HCT116 (cell line): ENCODE results near the gene POU2AF2. TPM values are rescaled to one million over a fixed set of nuclear protein-coding genes. Genes with fewer than 3 reads are reported as not detected.

Experiments
- ATAC-seq: fragments of 200-7000 bp; cut with Tn5 transposase; 2 replicates; pipeline ENCODE4 v1.9.1; 2020; ENCODE audit warnings: mild to moderate bottlenecking, moderate library complexity
- BruUV-seq: library from RNA; stranded (reverse); fragments of 400-500 nt; replicated peaks from 2 replicates; lab custom pipeline; 2021; lab: Mats Ljungman, UMichigan
- CTCF ChIA-PET: fragments of 300-600 bp; sonication (Branson Sonifier 250); formaldehyde crosslinking; loops from one replicate; lab custom pipeline; 2021; ENCODE audit warnings: antibody characterized with exemption; lab: Charles Lee
- POLR2A ChIA-PET: fragments of 300-600, 350-600 bp; sonication (Branson Sonifier 250); formaldehyde crosslinking; loops from one replicate; lab custom pipeline; 2021; ENCODE audit warnings: antibody characterized with exemption; lab: Charles Lee
- RAD21 ChIA-PET, 2 experiments: fragments of 300-600 bp; sonication (Branson Sonifier 250); formaldehyde crosslinking; loops; one replicate each; lab custom pipeline; 2023; ENCODE audit warnings: low total read pairs in 2 of 2; ENCODE audit not compliant: uncharacterized antibody in 2 of 2, unreplicated experiment in 2 of 2, low non-redundant PET in 1 of 2; lab: Charles Lee
- DNase-seq: peaks from one replicate; pipeline ENCODE4 v3.0.0-alpha.2; 2010; ENCODE audit warnings: low read depth, low spot score
- H2AFZ ChIP-seq: fragments of 200-600 bp; shearing (Covaris generic), sonication (generic); 2 replicates; pipeline ENCODE4 v1.6.1; 2017; ENCODE audit warnings: low read depth, mixed run types, mixed read lengths, antibody characterized with exemption, low read length; ENCODE audit not compliant: poor library complexity, severe bottlenecking
- H3K27ac ChIP-seq: 2 replicates; pipeline ENCODE4 v1.5.1; 2012; ENCODE audit warnings: low read depth, low read length
- H3K27me3 ChIP-seq: fragments of 200-600 bp; sonication (generic); 2 replicates; pipeline ENCODE4 v1.6.1; 2016; ENCODE audit warnings: mixed run types, low read length, mixed read lengths; ENCODE audit not compliant: insufficient read depth
- H3K36me3 ChIP-seq, 2 experiments: fragments of 200-500 bp in 1 of 2; fragments of 200-600 bp in 1 of 2; sonication (Bioruptor generic) in 1 of 2; sonication (generic) in 1 of 2; 2 replicates each; pipeline versions ENCODE4 v1.5.1 to v1.6.1; 2014 to 2016; ENCODE audit warnings: low read length in 2 of 2, inconsistent platforms in 1 of 2, mixed read lengths in 1 of 2, mixed run types in 1 of 2; ENCODE audit not compliant: insufficient read depth in 2 of 2, control insufficient read depth in 1 of 2
- H3K4me1 ChIP-seq, 2 experiments: fragments of 200-600 bp in 1 of 2; sonication (generic) in 1 of 2; 2 replicates each; pipeline versions ENCODE4 v1.5.1 to v1.6.1; 2012 to 2017; ENCODE audit warnings: low read length in 2 of 2, inconsistent platforms in 1 of 2, mild to moderate bottlenecking in 1 of 2, mixed read lengths in 1 of 2, mixed run types in 1 of 2, moderate library complexity in 1 of 2; ENCODE audit not compliant: insufficient read depth in 2 of 2, control insufficient read depth in 1 of 2
- H3K4me2 ChIP-seq: fragments of 200-600 bp; sonication (generic); 2 replicates; pipeline ENCODE4 v1.6.1; 2017; ENCODE audit warnings: mixed run types, low read length, mixed read lengths
- H3K4me3 ChIP-seq, 2 experiments: fragments of 200-600 bp in 1 of 2; sonication (generic) in 1 of 2; replicated peaks in 1 of 2; 2 replicates each; pipeline ENCODE4 v1.5.1; 2011 to 2016; ENCODE audit warnings: low read length in 2 of 2, control low read depth in 1 of 2, low read depth in 1 of 2, mild to moderate bottlenecking in 1 of 2, mixed read lengths in 1 of 2, mixed run types in 1 of 2
- H3K79me2 ChIP-seq: fragments of 200-600 bp; sonication (generic); 2 replicates; pipeline ENCODE4 v1.6.1; 2017; ENCODE audit warnings: mild to moderate bottlenecking, mixed run types, low read length, moderate library complexity, mixed read lengths; ENCODE audit not compliant: insufficient read depth
- H3K9ac ChIP-seq: fragments of 200-600 bp; sonication (generic); 2 replicates; pipeline ENCODE4 v1.6.1; 2016; ENCODE audit warnings: low read length, mixed read lengths
- H3K9me2 ChIP-seq: fragments of 200-600 bp; sonication (generic), shearing (Covaris generic); 2 replicates; pipeline ENCODE4 v1.6.1; 2017; ENCODE audit warnings: mixed run types, mild to moderate bottlenecking, moderate library complexity; ENCODE audit not compliant: insufficient read depth
- H3K9me3 ChIP-seq, 2 experiments: fragments of 200-500 bp in 1 of 2; fragments of 200-600 bp in 1 of 2; sonication (Bioruptor generic) in 1 of 2; sonication (generic) in 1 of 2; 2 replicates each; pipeline ENCODE4 v1.6.1; 2014 to 2017; ENCODE audit warnings: low read length in 2 of 2, mixed read lengths in 2 of 2, inconsistent platforms in 1 of 2, low read depth in 1 of 2, mild to moderate bottlenecking in 1 of 2, mixed run types in 1 of 2, moderate library complexity in 1 of 2; ENCODE audit not compliant: control insufficient read depth in 1 of 2, insufficient read depth in 1 of 2
- H4K20me1 ChIP-seq: fragments of 200-600 bp; sonication (generic), shearing (Covaris generic); 2 replicates; pipeline ENCODE4 v1.6.1; 2017; ENCODE audit warnings: mixed run types, mild to moderate bottlenecking, moderate library complexity; ENCODE audit not compliant: insufficient read depth
- ATF3 ChIP-seq: IDR thresholded peaks from 2 replicates; pipeline ENCODE4 v1.6.1; 2012
- CBX3 ChIP-seq: IDR thresholded peaks from 2 replicates; pipeline ENCODE4 v1.6.1; 2012; ENCODE audit warnings: low read depth
- ELF1 ChIP-seq: IDR thresholded peaks from 2 replicates; pipeline ENCODE4 v1.6.1; 2012; ENCODE audit warnings: low read depth, borderline replicate concordance
- EZH2 ChIP-seq: fragments of 200-600 bp; sonication (generic); IDR thresholded peaks from 2 replicates; pipeline ENCODE4 v1.6.1; 2017; ENCODE audit warnings: antibody characterized with exemption, mixed run types
- EZH2phosphoT487 ChIP-seq: fragments of 200-600 bp; IDR thresholded peaks from 2 replicates; pipeline ENCODE4 v1.6.1; 2018; ENCODE audit warnings: antibody characterized with exemption, borderline replicate concordance
- FOSL1 ChIP-seq: IDR thresholded peaks from 2 replicates; pipeline ENCODE4 v1.6.1; 2012; ENCODE audit warnings: low read depth
- JUND ChIP-seq: IDR thresholded peaks from 2 replicates; pipeline ENCODE4 v1.6.1; 2012
- POLR2A ChIP-seq: IDR thresholded peaks from 2 replicates; pipeline ENCODE4 v1.7.0; 2011; ENCODE audit warnings: borderline replicate concordance; ENCODE audit not compliant: insufficient read depth, insufficient read length; ENCODE audit errors: extremely low read depth
- POLR2AphosphoS5 ChIP-seq: IDR thresholded peaks from 2 replicates; pipeline ENCODE4 v1.6.1; 2011; ENCODE audit warnings: mild to moderate bottlenecking, low read depth, low read length, moderate library complexity
- RAD21 ChIP-seq: IDR thresholded peaks from 2 replicates; pipeline ENCODE4 v1.6.1; 2012; ENCODE audit warnings: low read depth, mild to moderate bottlenecking
- SIN3A ChIP-seq: IDR thresholded peaks from 2 replicates; pipeline ENCODE4 v1.6.1; 2012; ENCODE audit warnings: low read depth
- SP1 ChIP-seq: IDR thresholded peaks from 2 replicates; pipeline ENCODE4 v1.6.1; 2012; ENCODE audit warnings: low read depth
- TCF7L2 ChIP-seq: IDR thresholded peaks from 2 replicates; pipeline ENCODE4 v1.7.0; 2011; ENCODE audit warnings: borderline replicate concordance, inconsistent platforms; ENCODE audit not compliant: insufficient read depth, insufficient read length; ENCODE audit errors: extremely low read depth
- YY1 ChIP-seq: IDR thresholded peaks from 2 replicates; pipeline ENCODE4 v1.6.1; 2011; ENCODE audit warnings: low read length, low read depth, moderate library complexity, mild to moderate bottlenecking; ENCODE audit not compliant: insufficient replicate concordance; ENCODE audit errors: extremely low read depth
- ZBTB33 ChIP-seq: IDR thresholded peaks from 2 replicates; pipeline ENCODE4 v1.6.1; 2011; ENCODE audit warnings: mild to moderate bottlenecking, low read length, moderate library complexity; ENCODE audit not compliant: insufficient replicate concordance; ENCODE audit errors: extremely low read depth
- ZFX ChIP-seq: fragments of 450-650 bp; IDR thresholded peaks from 2 replicates; pipeline ENCODE4 v1.6.1; 2017
- intact Hi-C: fragments of 100-400 bp; cut with micrococcal nuclease; formaldehyde crosslinking; loops from 2 replicates; pipeline ENCODE4 v1.10.0; 2022
- total RNA-seq: library from RNA; stranded (reverse); gene quantifications from one replicate; pipeline ENCODE4 v1.2.1, GENCODE V29; 2021; ENCODE audit not compliant: unreplicated experiment
- TF ChIP-seq, protein P1 (sequence below): IDR thresholded peaks from 2 replicates; pipeline ENCODE4 v1.6.1; 2012; ENCODE audit warnings: low read depth
- TF ChIP-seq, protein P2 (sequence below): IDR thresholded peaks from 2 replicates; pipeline ENCODE4 v1.6.1; 2012

The POU2AF2 gene
- total RNA-seq, 1 experiment from 2014 or later = not detected

- ATAC-seq (no peak), DNase-seq (no peak)
- TF ChIP-seq YY1 (no peak), ZFX (no peak), EZH2 (no peak), EZH2phosphoT487 (no peak), ATF3 (no peak), CBX3 (no peak), ELF1 (no peak), JUND (no peak), POLR2AphosphoS5 (no peak), POLR2A (no peak), RAD21 (no peak), SIN3A (no peak), SP1 (no peak), FOSL1 (no peak), TCF7L2 (no peak), ZBTB33 (no peak)
- TF ChIP-seq, protein P1, sequence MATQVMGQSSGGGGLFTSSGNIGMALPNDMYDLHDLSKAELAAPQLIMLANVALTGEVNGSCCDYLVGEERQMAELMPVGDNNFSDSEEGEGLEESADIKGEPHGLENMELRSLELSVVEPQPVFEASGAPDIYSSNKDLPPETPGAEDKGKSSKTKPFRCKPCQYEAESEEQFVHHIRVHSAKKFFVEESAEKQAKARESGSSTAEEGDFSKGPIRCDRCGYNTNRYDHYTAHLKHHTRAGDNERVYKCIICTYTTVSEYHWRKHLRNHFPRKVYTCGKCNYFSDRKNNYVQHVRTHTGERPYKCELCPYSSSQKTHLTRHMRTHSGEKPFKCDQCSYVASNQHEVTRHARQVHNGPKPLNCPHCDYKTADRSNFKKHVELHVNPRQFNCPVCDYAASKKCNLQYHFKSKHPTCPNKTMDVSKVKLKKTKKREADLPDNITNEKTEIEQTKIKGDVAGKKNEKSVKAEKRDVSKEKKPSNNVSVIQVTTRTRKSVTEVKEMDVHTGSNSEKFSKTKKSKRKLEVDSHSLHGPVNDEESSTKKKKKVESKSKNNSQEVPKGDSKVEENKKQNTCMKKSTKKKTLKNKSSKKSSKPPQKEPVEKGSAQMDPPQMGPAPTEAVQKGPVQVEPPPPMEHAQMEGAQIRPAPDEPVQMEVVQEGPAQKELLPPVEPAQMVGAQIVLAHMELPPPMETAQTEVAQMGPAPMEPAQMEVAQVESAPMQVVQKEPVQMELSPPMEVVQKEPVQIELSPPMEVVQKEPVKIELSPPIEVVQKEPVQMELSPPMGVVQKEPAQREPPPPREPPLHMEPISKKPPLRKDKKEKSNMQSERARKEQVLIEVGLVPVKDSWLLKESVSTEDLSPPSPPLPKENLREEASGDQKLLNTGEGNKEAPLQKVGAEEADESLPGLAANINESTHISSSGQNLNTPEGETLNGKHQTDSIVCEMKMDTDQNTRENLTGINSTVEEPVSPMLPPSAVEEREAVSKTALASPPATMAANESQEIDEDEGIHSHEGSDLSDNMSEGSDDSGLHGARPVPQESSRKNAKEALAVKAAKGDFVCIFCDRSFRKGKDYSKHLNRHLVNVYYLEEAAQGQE = no peak
- TF ChIP-seq, protein P2, sequence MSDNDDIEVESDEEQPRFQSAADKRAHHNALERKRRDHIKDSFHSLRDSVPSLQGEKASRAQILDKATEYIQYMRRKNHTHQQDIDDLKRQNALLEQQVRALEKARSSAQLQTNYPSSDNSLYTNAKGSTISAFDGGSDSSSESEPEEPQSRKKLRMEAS = no peak
- Histone ChIP-seq H3K36me3 (no peaks in the 10 kb centered on the region), H3K9me2 (no peaks in the 10 kb centered on the region), H2AFZ (no peak overlapping the region), H3K9me3 (no peaks in the 10 kb centered on the region), H3K9ac (no peak overlapping the region), H4K20me1 (no peaks in the 10 kb centered on the region), H3K4me2 (no peak overlapping the region), H3K79me2 (no peaks in the 10 kb centered on the region), H3K27ac (no peak overlapping the region), H3K27me3 (peaks cover 34% of the 10 kb centered on the region), H3K4me3 (no peak overlapping the region), H3K4me1 (no peaks in the 10 kb centered on the region)
- CTCF ChIA-PET = no interaction called here
- intact Hi-C loops = no loop called here
- RAD21 ChIA-PET = no interaction called here
- no TSS peak for BruUV-seq
- POLR2A ChIA-PET = no interaction called here
Observed at GRCh38 chr11:111209543-111210355, 35.8 kb upstream of the POU2AF2 start.
